ENCODE data around the gene HOMER1.

DNA sequence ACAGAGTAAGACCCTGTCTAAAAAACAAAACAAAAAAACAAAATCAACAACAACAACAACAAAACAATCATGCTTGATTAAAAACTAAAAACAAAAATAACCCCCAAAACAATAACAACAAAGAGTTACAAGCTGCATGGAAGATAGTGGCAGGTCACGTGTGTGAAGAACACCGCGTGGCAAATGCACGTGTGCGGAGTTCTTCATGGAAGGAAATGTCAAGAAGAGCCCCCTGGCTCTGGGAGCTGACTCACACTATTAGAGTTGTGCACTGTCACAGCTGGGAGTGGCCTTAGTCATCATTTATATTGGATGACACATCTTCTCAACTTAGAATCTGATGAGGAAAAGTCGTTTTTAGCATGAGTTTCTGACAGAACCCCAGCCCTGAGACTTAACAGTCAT, 167.5 kb downstream of the HOMER1 start:
- TF ChIP-seq, protein P1, sequence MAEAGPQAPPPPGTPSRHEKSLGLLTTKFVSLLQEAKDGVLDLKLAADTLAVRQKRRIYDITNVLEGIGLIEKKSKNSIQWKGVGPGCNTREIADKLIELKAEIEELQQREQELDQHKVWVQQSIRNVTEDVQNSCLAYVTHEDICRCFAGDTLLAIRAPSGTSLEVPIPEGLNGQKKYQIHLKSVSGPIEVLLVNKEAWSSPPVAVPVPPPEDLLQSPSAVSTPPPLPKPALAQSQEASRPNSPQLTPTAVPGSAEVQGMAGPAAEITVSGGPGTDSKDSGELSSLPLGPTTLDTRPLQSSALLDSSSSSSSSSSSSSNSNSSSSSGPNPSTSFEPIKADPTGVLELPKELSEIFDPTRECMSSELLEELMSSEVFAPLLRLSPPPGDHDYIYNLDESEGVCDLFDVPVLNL (IDR thresholded peaks at IDR 0.05; ENCODE audit: low read depth, low read length): no peak
- TF ChIP-seq EZH2 (IDR thresholded peaks at IDR 0.05; ENCODE audit: borderline replicate concordance, control insufficient read depth, low read depth, low read length) (no peak), ASH2L (IDR thresholded peaks at IDR 0.05; ENCODE audit: borderline replicate concordance, low read depth) (no peak)
- TF ChIP-seq, protein P2, sequence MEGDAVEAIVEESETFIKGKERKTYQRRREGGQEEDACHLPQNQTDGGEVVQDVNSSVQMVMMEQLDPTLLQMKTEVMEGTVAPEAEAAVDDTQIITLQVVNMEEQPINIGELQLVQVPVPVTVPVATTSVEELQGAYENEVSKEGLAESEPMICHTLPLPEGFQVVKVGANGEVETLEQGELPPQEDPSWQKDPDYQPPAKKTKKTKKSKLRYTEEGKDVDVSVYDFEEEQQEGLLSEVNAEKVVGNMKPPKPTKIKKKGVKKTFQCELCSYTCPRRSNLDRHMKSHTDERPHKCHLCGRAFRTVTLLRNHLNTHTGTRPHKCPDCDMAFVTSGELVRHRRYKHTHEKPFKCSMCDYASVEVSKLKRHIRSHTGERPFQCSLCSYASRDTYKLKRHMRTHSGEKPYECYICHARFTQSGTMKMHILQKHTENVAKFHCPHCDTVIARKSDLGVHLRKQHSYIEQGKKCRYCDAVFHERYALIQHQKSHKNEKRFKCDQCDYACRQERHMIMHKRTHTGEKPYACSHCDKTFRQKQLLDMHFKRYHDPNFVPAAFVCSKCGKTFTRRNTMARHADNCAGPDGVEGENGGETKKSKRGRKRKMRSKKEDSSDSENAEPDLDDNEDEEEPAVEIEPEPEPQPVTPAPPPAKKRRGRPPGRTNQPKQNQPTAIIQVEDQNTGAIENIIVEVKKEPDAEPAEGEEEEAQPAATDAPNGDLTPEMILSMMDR (IDR thresholded peaks at IDR 0.05 in 2 of 3, conservative IDR thresholded peaks at IDR 0.05 in 1 of 3; ENCODE audit: control insufficient read depth in 2 of 3, extremely low read depth in 1 of 3, insufficient read depth in 1 of 3, low read depth in 3 of 3, low read length in 3 of 3): no peak

Data from GM12878 (cell line).